H9 (cell line): Measurements from ENCODE around the gene PARPBP. TPM values are rescaled to one million over a fixed set of nuclear protein-coding genes. Genes with fewer than 3 reads are reported as not detected.

Source experiments
- DNase-seq: peaks from one replicate; pipeline ENCODE4 v3.0.0-alpha.2; 2017
- H2AFZ ChIP-seq: one replicate; pipeline ENCODE4 v1.6.1; 2013; ENCODE audit warnings: mild to moderate bottlenecking, low read length, control low read depth, moderate library complexity
- H2AK5ac ChIP-seq: 2 replicates; pipeline ENCODE4 v1.6.1; 2013; ENCODE audit warnings: low read length, control low read depth, mixed read lengths; ENCODE audit not compliant: insufficient read length
- H2BK120ac ChIP-seq: one replicate; pipeline ENCODE4 v1.6.1; 2013; ENCODE audit warnings: low read depth, mild to moderate bottlenecking, low read length, control low read depth, inconsistent platforms; ENCODE audit not compliant: poor library complexity, severe bottlenecking
- H2BK12ac ChIP-seq: 2 replicates; pipeline ENCODE4 v1.6.1; 2013; ENCODE audit warnings: low read length, control low read depth, mixed read lengths, low read depth; ENCODE audit not compliant: insufficient read length
- H2BK15ac ChIP-seq: 2 replicates; pipeline ENCODE4 v1.6.1; 2013; ENCODE audit warnings: low read depth, low read length, control low read depth
- H2BK20ac ChIP-seq: one replicate; pipeline ENCODE4 v1.6.1; 2013; ENCODE audit warnings: low read depth, mild to moderate bottlenecking, low read length, control low read depth, inconsistent platforms; ENCODE audit not compliant: poor library complexity, severe bottlenecking
- H2BK5ac ChIP-seq: 2 replicates; pipeline ENCODE4 v1.6.1; 2013; ENCODE audit warnings: low read length, control low read depth, mixed read lengths; ENCODE audit not compliant: insufficient read length
- H3K14ac ChIP-seq: 2 replicates; pipeline ENCODE4 v1.6.1; 2013; ENCODE audit warnings: low read length, control low read depth; ENCODE audit not compliant: insufficient read depth
- H3K18ac ChIP-seq: 2 replicates; pipeline ENCODE4 v1.6.1; 2013; ENCODE audit warnings: low read depth, mild to moderate bottlenecking, mixed read lengths, low read length, control low read depth; ENCODE audit not compliant: insufficient read length
- H3K23ac ChIP-seq: 2 replicates; pipeline ENCODE4 v1.6.1; 2013; ENCODE audit warnings: low read length, control low read depth, mixed read lengths, low read depth; ENCODE audit not compliant: insufficient read length
- H3K23me2 ChIP-seq: 2 replicates; pipeline ENCODE4 v1.6.1; 2013; ENCODE audit warnings: low read depth, mild to moderate bottlenecking, mixed read lengths, low read length, control low read depth; ENCODE audit not compliant: insufficient read length, poor library complexity, severe bottlenecking
- H3K27ac ChIP-seq: 2 replicates; pipeline ENCODE4 v1.5.1; 2013; ENCODE audit warnings: low read length, control low read depth, mixed read lengths, low read depth; ENCODE audit not compliant: insufficient read length
- H3K27me3 ChIP-seq: 2 replicates; pipeline ENCODE4 v1.6.1; 2013; ENCODE audit warnings: low read length, control low read depth, inconsistent platforms; ENCODE audit not compliant: insufficient read depth
- H3K4ac ChIP-seq: 2 replicates; pipeline ENCODE4 v1.6.1; 2013; ENCODE audit warnings: low read depth, mild to moderate bottlenecking, control low read depth, inconsistent platforms, low read length, moderate library complexity
- H3K4me1 ChIP-seq: 2 replicates; pipeline ENCODE4 v1.6.1; 2013; ENCODE audit warnings: low read length, control low read depth, inconsistent platforms; ENCODE audit not compliant: insufficient read depth
- H3K4me2 ChIP-seq: 2 replicates; pipeline ENCODE4 v1.6.1; 2013; ENCODE audit warnings: low read length, control low read depth, mixed read lengths; ENCODE audit not compliant: insufficient read length, insufficient read depth
- H3K56ac ChIP-seq: 2 replicates; pipeline ENCODE4 v1.6.1; 2013; ENCODE audit warnings: low read depth, mild to moderate bottlenecking, mixed read lengths, low read length, control low read depth; ENCODE audit not compliant: insufficient read length
- H3K79me1 ChIP-seq: 2 replicates; pipeline ENCODE4 v1.6.1; 2013; ENCODE audit warnings: low read depth, mild to moderate bottlenecking, moderate library complexity, low read length, control low read depth, inconsistent platforms; ENCODE audit not compliant: insufficient read depth, poor library complexity, severe bottlenecking
- H3K79me2 ChIP-seq: 2 replicates; pipeline ENCODE4 v1.6.1; 2013; ENCODE audit warnings: low read length, control low read depth, inconsistent platforms; ENCODE audit not compliant: insufficient read depth
- H3K9ac ChIP-seq: 2 replicates; pipeline ENCODE4 v1.6.1; 2013; ENCODE audit warnings: low read length, control low read depth, mixed read lengths; ENCODE audit not compliant: insufficient read length; ENCODE audit errors: extremely low read depth
- H3K9me3 ChIP-seq: one replicate; pipeline ENCODE4 v1.6.1; 2013; ENCODE audit warnings: low read depth, low read length, inconsistent platforms; ENCODE audit not compliant: control insufficient read depth
- H3T11ph ChIP-seq: one replicate; pipeline ENCODE4 v1.6.1; 2013; ENCODE audit warnings: mild to moderate bottlenecking, low read length, control low read depth, inconsistent platforms
- H4K20me1 ChIP-seq: one replicate; pipeline ENCODE4 v1.6.1; 2013; ENCODE audit not compliant: control insufficient read depth, insufficient read length, insufficient read depth
- H4K5ac ChIP-seq: 2 replicates; pipeline ENCODE4 v1.6.1; 2013; ENCODE audit warnings: low read depth, mild to moderate bottlenecking, mixed read lengths, low read length, control low read depth; ENCODE audit not compliant: insufficient read length
- H4K8ac ChIP-seq: replicated peaks from 2 replicates; pipeline ENCODE4 v1.6.1; 2013; ENCODE audit warnings: low read length, control low read depth, mixed read lengths, low read depth; ENCODE audit not compliant: insufficient read length
- H4K91ac ChIP-seq: 2 replicates; pipeline ENCODE4 v1.6.1; 2013; ENCODE audit warnings: low read depth, mild to moderate bottlenecking, moderate library complexity, mixed read lengths, low read length, control low read depth; ENCODE audit not compliant: insufficient read length
- H3K27ac Mint-ChIP-seq, 3 experiments: 2 replicates in 2 of 3; 3 replicates in 1 of 3; pipeline ENCODE4 v1.8.0; 2020 to 2021; ENCODE audit warnings: mixed read lengths in 3 of 3, mild to moderate bottlenecking in 1 of 3, moderate library complexity in 1 of 3
- H3K27me3 Mint-ChIP-seq: 2 replicates; pipeline ENCODE4 v1.8.0; 2021; ENCODE audit warnings: low read depth, mild to moderate bottlenecking, moderate library complexity, mixed read lengths
- H3K36me3 Mint-ChIP-seq, 3 experiments: 2 replicates in 2 of 3; 3 replicates in 1 of 3; pipeline ENCODE4 v1.8.0; 2020 to 2021; ENCODE audit warnings: low read depth in 3 of 3, mixed read lengths in 3 of 3; ENCODE audit not compliant: insufficient read depth in 1 of 3
- H3K4me1 Mint-ChIP-seq, 2 experiments: 2 replicates each; pipeline ENCODE4 v1.8.0; 2020; ENCODE audit warnings: mixed read lengths in 2 of 2
- H3K4me3 Mint-ChIP-seq, 2 experiments: 2 replicates in 1 of 2; 3 replicates in 1 of 2; pipeline ENCODE4 v1.8.0; 2020 to 2021; ENCODE audit warnings: mild to moderate bottlenecking in 2 of 2, mixed read lengths in 2 of 2, moderate library complexity in 1 of 2
- H3K9me3 Mint-ChIP-seq, 2 experiments: 2 replicates in 1 of 2; 3 replicates in 1 of 2; pipeline ENCODE4 v1.8.0; 2020; ENCODE audit warnings: mild to moderate bottlenecking in 2 of 2, mixed read lengths in 2 of 2, moderate library complexity in 1 of 2
- CTCF ChIP-seq: fragments of 200-600 bp; sonication (generic); conservative IDR thresholded peaks from 3 replicates; pipeline ENCODE4 v1.8.0; 2021; ENCODE audit warnings: antibody characterized with exemption, mild to moderate bottlenecking
- WGBS: extraction: QIAGEN DNeasy Blood & Tissue Kit; methylation state at CpG from one replicate; pipeline ENCODE4 v1.1.7; 2013; ENCODE audit warnings: missing lambda C conversion rate, low lambda C conversion rate, mixed read lengths; ENCODE audit not compliant: insufficient read length; ENCODE audit errors: extremely low coverage; 5-methylcytosine and 5-hydroxymethylcytosine counted together
- total RNA-seq: library from RNA; stranded (reverse); gene quantifications from 2 replicates; pipeline ENCODE4 v1.2.1, GENCODE V29; 2021

PARPBP gene
- total RNA-seq, 1 experiment from 2014 or later: 32.1 TPM

DNA sequence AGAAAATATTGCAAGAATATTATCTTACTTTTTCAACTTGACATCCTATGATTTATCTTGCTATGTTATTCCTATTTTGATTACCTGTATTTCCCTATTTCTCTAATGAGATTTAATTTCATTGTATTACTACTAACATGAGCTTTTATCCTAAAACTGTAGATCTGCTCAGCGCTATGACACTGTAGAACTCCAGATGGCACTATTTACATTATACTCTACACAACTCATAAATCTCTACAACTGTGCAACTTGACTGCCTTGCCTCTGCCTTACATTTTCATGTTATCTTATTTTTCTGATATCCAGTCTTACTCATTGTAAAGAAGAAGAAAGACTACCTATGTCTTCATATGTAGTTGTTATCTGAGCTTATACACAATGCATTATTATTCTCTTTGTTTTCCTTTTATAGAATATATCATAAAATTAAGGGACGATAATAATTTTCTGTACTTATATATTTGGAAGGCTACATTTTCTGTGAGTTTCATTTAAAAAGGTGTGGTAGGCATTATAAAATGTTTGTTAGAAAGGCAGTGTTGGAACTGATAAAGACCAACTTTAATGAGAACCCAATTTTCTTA, 24.2 kb upstream of the PARPBP start:
- Histone ChIP-seq H4K8ac (no peak overlapping the region), H4K20me1 (no peaks in the 10 kb centered on the region), H3K4me2 (no peak overlapping the region), H2BK20ac (no peak overlapping the region), H3K9me3 (no peaks in the 10 kb centered on the region), H2BK15ac (no peak overlapping the region), H3K23me2 (no peaks in the 10 kb centered on the region), H4K5ac (no peak overlapping the region), H3K79me2 (no peaks in the 10 kb centered on the region), H2BK5ac (no peak overlapping the region), H3K18ac (no peak overlapping the region), H3K56ac (no peak overlapping the region), H3T11ph (no peak overlapping the region), H2BK12ac (no peak overlapping the region), H2AK5ac (no peak overlapping the region), H3K4ac (no peak overlapping the region), H2BK120ac (no peak overlapping the region), H4K91ac (no peak overlapping the region), H3K27me3 (no peaks in the 10 kb centered on the region), H2AFZ (no peak overlapping the region), H3K14ac (no peak overlapping the region), H3K9ac (no peak overlapping the region), H3K79me1 (no peaks in the 10 kb centered on the region), H3K27ac (no peak overlapping the region), H3K4me1 (no peaks in the 10 kb centered on the region), H3K23ac (no peak overlapping the region)
- H3K9me3 Mint-ChIP-seq: peaks cover 0 to 1% of the 10 kb centered on the region in 2 experiments; a peak in 1 of 5 replicates
- no peak for DNase-seq
- no peak overlapping the region for H3K4me3 Mint-ChIP-seq
- no peak overlapping the region for H3K27ac Mint-ChIP-seq
- H3K4me1 Mint-ChIP-seq: no peaks in the 10 kb centered on the region
- H3K27me3 Mint-ChIP-seq: no peaks in the 10 kb centered on the region
- no CpG with 5 or more reads among the region's 2 CpGs for WGBS
- peak; percentile 59 for TF ChIP-seq CTCF
- peaks cover 6 to 34% (median 32%) of the 10 kb centered on the region in 3 experiments; a peak in 6 of 7 replicates for H3K36me3 Mint-ChIP-seq
